Mucosa of stomach (tissue), 1 donor: ENCODE data around the gene EML6.

Experiments
- H3K27me3 ChIP-seq: one replicate; pipeline ENCODE4 v1.7.0; 2013; ENCODE audit warnings: mild to moderate bottlenecking, low read length; ENCODE audit not compliant: control insufficient read depth, insufficient read depth
- H3K36me3 ChIP-seq: one replicate; pipeline ENCODE4 v1.7.0; 2013; ENCODE audit warnings: low read length; ENCODE audit not compliant: control insufficient read depth, insufficient read depth
- H3K4me1 ChIP-seq: one replicate; pipeline ENCODE4 v1.7.0; 2013; ENCODE audit warnings: mild to moderate bottlenecking, low read length; ENCODE audit not compliant: control insufficient read depth, insufficient read depth
- H3K4me3 ChIP-seq: one replicate; pipeline ENCODE4 v1.7.0; 2013; ENCODE audit warnings: low read length
- H3K9ac ChIP-seq: one replicate; pipeline ENCODE4 v1.7.0; 2013; ENCODE audit warnings: mild to moderate bottlenecking, low read length, moderate library complexity
- H3K9me3 ChIP-seq: one replicate; pipeline ENCODE4 v1.7.0; 2013; ENCODE audit warnings: mild to moderate bottlenecking, low read length, moderate library complexity; ENCODE audit not compliant: control insufficient read depth
- donor health status: Pancreatic carcinoma.

Gene EML6

GRCh38 chr2:54879598-54880332 is 156.3 kb downstream of the EML6 start:
- Histone ChIP-seq H3K27me3 (no peaks in the 10 kb centered on the region), H3K36me3 (no peaks in the 10 kb centered on the region), H3K9me3 (no peaks in the 10 kb centered on the region), H3K4me1 (no peaks in the 10 kb centered on the region), H3K4me3 (no peak overlapping the region), H3K9ac (no peak overlapping the region)

GRCh38 chr2:54880428-54880827 is 157.0 kb downstream of the EML6 start:
- Histone ChIP-seq H3K4me1 (no peaks in the 10 kb centered on the region), H3K27me3 (no peaks in the 10 kb centered on the region), H3K9me3 (no peaks in the 10 kb centered on the region), H3K36me3 (no peaks in the 10 kb centered on the region), H3K9ac (no peak overlapping the region), H3K4me3 (no peak overlapping the region)

- Histone ChIP-seq H3K9me3 (no peaks in the 10 kb centered on the region), H3K4me1 (no peaks in the 10 kb centered on the region), H3K9ac (no peak overlapping the region), H3K4me3 (no peak overlapping the region), H3K36me3 (no peaks in the 10 kb centered on the region), H3K27me3 (no peaks in the 10 kb centered on the region)
Observed at GRCh38 chr2:54881759-54882158, 158.3 kb downstream of the EML6 start.

GRCh38 chr2:54885891-54886290 is 162.4 kb downstream of the EML6 start:
- no peaks in the 10 kb centered on the region for H3K4me1 ChIP-seq
- H3K9me3 ChIP-seq: no peaks in the 10 kb centered on the region
- no peaks in the 10 kb centered on the region for H3K27me3 ChIP-seq
- no peaks in the 10 kb centered on the region for H3K36me3 ChIP-seq
- H3K4me3 ChIP-seq: no peak overlapping the region
- no peak overlapping the region for H3K9ac ChIP-seq

GRCh38 chr2:54887850-54888545 is 164.5 kb downstream of the EML6 start:
- Histone ChIP-seq H3K4me1 (no peaks in the 10 kb centered on the region), H3K4me3 (no peak overlapping the region), H3K9ac (no peak overlapping the region), H3K36me3 (no peaks in the 10 kb centered on the region), H3K9me3 (no peaks in the 10 kb centered on the region), H3K27me3 (no peaks in the 10 kb centered on the region)

GRCh38 chr2:54889053-54889452 is 165.6 kb downstream of the EML6 start:
- no peak overlapping the region for H3K4me3 ChIP-seq
- no peaks in the 10 kb centered on the region for H3K9me3 ChIP-seq
- H3K4me1 ChIP-seq: no peaks in the 10 kb centered on the region
- no peaks in the 10 kb centered on the region for H3K36me3 ChIP-seq
- H3K9ac ChIP-seq: no peak overlapping the region
- H3K27me3 ChIP-seq: no peaks in the 10 kb centered on the region

GRCh38 chr2:54891909-54892308 is 168.4 kb downstream of the EML6 start:
- Histone ChIP-seq H3K36me3 (no peaks in the 10 kb centered on the region), H3K27me3 (no peaks in the 10 kb centered on the region), H3K9ac (no peak overlapping the region), H3K9me3 (no peaks in the 10 kb centered on the region), H3K4me1 (no peaks in the 10 kb centered on the region), H3K4me3 (no peak overlapping the region)

- Histone ChIP-seq H3K4me1 (no peaks in the 10 kb centered on the region), H3K9ac (no peak overlapping the region), H3K4me3 (no peak overlapping the region), H3K9me3 (no peaks in the 10 kb centered on the region), H3K27me3 (no peaks in the 10 kb centered on the region), H3K36me3 (no peaks in the 10 kb centered on the region)
Observed at GRCh38 chr2:54894467-54894866, 171.0 kb downstream of the EML6 start.

GRCh38 chr2:54895730-54896129 is 172.3 kb downstream of the EML6 start:
- H3K36me3 ChIP-seq: no peaks in the 10 kb centered on the region
- no peaks in the 10 kb centered on the region for H3K9me3 ChIP-seq
- H3K4me1 ChIP-seq: no peaks in the 10 kb centered on the region
- no peaks in the 10 kb centered on the region for H3K27me3 ChIP-seq
- H3K9ac ChIP-seq: no peak overlapping the region
- no peak overlapping the region for H3K4me3 ChIP-seq

GRCh38 chr2:54897420-54898310 is 174.2 kb downstream of the EML6 start:
- no peak overlapping the region for H3K4me3 ChIP-seq
- no peaks in the 10 kb centered on the region for H3K4me1 ChIP-seq
- no peak overlapping the region for H3K9ac ChIP-seq
- no peaks in the 10 kb centered on the region for H3K9me3 ChIP-seq
- no peaks in the 10 kb centered on the region for H3K27me3 ChIP-seq
- no peaks in the 10 kb centered on the region for H3K36me3 ChIP-seq

GRCh38 chr2:54898456-54899226 is 175.2 kb downstream of the EML6 start:
- Histone ChIP-seq H3K4me3 (no peak overlapping the region), H3K4me1 (peaks cover 2% of the 10 kb centered on the region), H3K27me3 (no peaks in the 10 kb centered on the region), H3K9ac (no peak overlapping the region), H3K36me3 (no peaks in the 10 kb centered on the region), H3K9me3 (no peaks in the 10 kb centered on the region)
